Activated CD4-positive, alpha-beta T cell treated with anti-CD3 and anti-CD28 coated beads for 48 hours (primary cell): ENCODE results near the gene MYO1G.
A peak's percentile ranks its signal among the peaks of the same experiment; 100 is the strongest.

Experiments
- DNase-seq: peaks from one replicate; pipeline ENCODE4 v3.0.0-alpha.2; 2020

MYO1G gene

GRCh38 chr7:44979481-44980392 is 922 bp upstream of the MYO1G start:
- DNase-seq, result no peak

GRCh38 chr7:44977959-44978335 is 868 bp downstream of the MYO1G start:
- DNase-seq, result no peak

- DNase-seq, result peak; percentile 89
Observed at GRCh38 chr7:44977304-44977958, 1.4 kb downstream of the MYO1G start.

GRCh38 chr7:44976746-44977196 is 2.0 kb downstream of the MYO1G start:
- no peak for DNase-seq

GRCh38 chr7:44976040-44976745 is 2.6 kb downstream of the MYO1G start:
- DNase-seq, result no peak

GRCh38 chr7:44975331-44976039 is 3.3 kb downstream of the MYO1G start:
- no peak for DNase-seq

- no peak for DNase-seq
Observed at GRCh38 chr7:44974549-44974948, 4.3 kb downstream of the MYO1G start.

GRCh38 chr7:44973610-44974401 is 5.0 kb downstream of the MYO1G start:
- DNase-seq, result peak; percentile 68

GRCh38 chr7:44972562-44972961 is 6.3 kb downstream of the MYO1G start:
- no peak for DNase-seq

GRCh38 chr7:44971902-44972441 is 6.8 kb downstream of the MYO1G start:
- DNase-seq, result no peak

- peak; percentile 2 for DNase-seq
Observed at GRCh38 chr7:44971188-44971901, 7.5 kb downstream of the MYO1G start.

GRCh38 chr7:44970523-44971051 is 8.2 kb downstream of the MYO1G start:
- DNase-seq, result peak; percentile 10

GRCh38 chr7:44969701-44970522 is 8.9 kb downstream of the MYO1G start:
- peak; percentile 8 for DNase-seq

- DNase-seq, result no peak
Observed at GRCh38 chr7:44969049-44969700, 9.6 kb downstream of the MYO1G start.

GRCh38 chr7:44967571-44968446 is 11.0 kb downstream of the MYO1G start:
- no peak for DNase-seq

GRCh38 chr7:44966731-44967538 is 11.9 kb downstream of the MYO1G start:
- DNase-seq, result no peak
